ENCODE data around the gene CCL4L2. TPM values are rescaled to one million over a fixed set of nuclear protein-coding genes. Genes with fewer than 3 reads are reported as not detected.
A peak's percentile ranks its signal among the peaks of the same experiment; 100 is the strongest.
"Not testable (repeated sequence)": the region's sequence is repeated elsewhere in the genome, so short reads cannot be mapped to it uniquely, and the experiment has no call there.

Gene CCL4L2
- not detected in 2 replicates for total RNA-seq
- long read RNA-seq, result 0 reads

- not testable (repeated sequence) for H3K36me3 Mint-ChIP-seq (ENCODE audit: insufficient read depth); H3K9me3 Mint-ChIP-seq (ENCODE audit: low read depth); DNase-seq (ENCODE audit: low spot score, unreplicated experiment); H3K4me3 Mint-ChIP-seq (ENCODE audit: low read depth); H3K27ac Mint-ChIP-seq; H3K4me1 Mint-ChIP-seq (ENCODE audit: low read depth)
- H3K27me3 Mint-ChIP-seq, result peaks cover 36% of the 10 kb centered on the region
These were observed at the start of gene CCL4L2 for GRCh38 chr17:36210439-36211211. Gene CCL4L2, plus strand, starts transcription at chr17:36211063.

- not testable (repeated sequence) for H3K4me1 Mint-ChIP-seq (ENCODE audit: low read depth); H3K4me3 Mint-ChIP-seq (ENCODE audit: low read depth); H3K27me3 Mint-ChIP-seq; H3K36me3 Mint-ChIP-seq (ENCODE audit: insufficient read depth); H3K9me3 Mint-ChIP-seq (ENCODE audit: low read depth); H3K27ac Mint-ChIP-seq; DNase-seq (ENCODE audit: low spot score, unreplicated experiment)
These were observed 42.0 kb upstream of the CCL4L2 start for GRCh38 chr17:36168836-36169235.

- not testable (repeated sequence) for H3K4me1 Mint-ChIP-seq (ENCODE audit: low read depth); H3K4me3 Mint-ChIP-seq (ENCODE audit: low read depth); H3K27ac Mint-ChIP-seq
These were observed 34.3 kb upstream of the CCL4L2 start, which contains the start of gene TBC1D3B for GRCh38 chr17:36176536-36176935. Gene TBC1D3B, minus strand, starts transcription at chr17:36176636. Its CDS starts 1,586 bp downstream, at chr17:36175050.

GRCh38 chr17:36181446-36182175, 29.3 kb upstream of the CCL4L2 start:
- Mint-ChIP-seq H3K4me3 (ENCODE audit: low read depth) (peak overlapping the region; percentile 80), H3K4me1 (ENCODE audit: low read depth) (peaks cover 17% of the 10 kb centered on the region), H3K27me3 (peaks cover 25% of the 10 kb centered on the region)
- H3K36me3 Mint-ChIP-seq (ENCODE audit: insufficient read depth); H3K9me3 Mint-ChIP-seq (ENCODE audit: low read depth); H3K27ac Mint-ChIP-seq; DNase-seq (ENCODE audit: low spot score, unreplicated experiment): not testable (repeated sequence)

More at GRCh38 chr17:36176536-36176935, 34.3 kb upstream of the CCL4L2 start, which contains the start of gene TBC1D3B:
- H3K36me3 Mint-ChIP-seq (ENCODE audit: insufficient read depth); DNase-seq (ENCODE audit: low spot score, unreplicated experiment); H3K9me3 Mint-ChIP-seq (ENCODE audit: low read depth): not testable (repeated sequence)
- H3K27me3 Mint-ChIP-seq, result peaks cover 15% of the 10 kb centered on the region

GRCh38 chr17:36182176-36183000, 28.5 kb upstream of the CCL4L2 start:
- H3K4me3 Mint-ChIP-seq (ENCODE audit: low read depth), result peak overlapping the region; percentile 80
- H3K27ac Mint-ChIP-seq, result peak overlapping the region; percentile 78
- TF ChIP-seq CTCF (IDR thresholded peaks at IDR 0.05; ENCODE audit: unreplicated experiment), result no peak
- H3K9me3 Mint-ChIP-seq (ENCODE audit: low read depth), result no peaks in the 10 kb centered on the region
- H3K4me1 Mint-ChIP-seq (ENCODE audit: low read depth), result peaks cover 17% of the 10 kb centered on the region
- H3K36me3 Mint-ChIP-seq (ENCODE audit: insufficient read depth), result no peaks in the 10 kb centered on the region
- peak; percentile 49 for DNase-seq (ENCODE audit: low spot score, unreplicated experiment)
- H3K27me3 Mint-ChIP-seq, result peaks cover 28% of the 10 kb centered on the region

- peaks cover 17% of the 10 kb centered on the region for H3K4me1 Mint-ChIP-seq (ENCODE audit: low read depth)
- peaks cover 36% of the 10 kb centered on the region for H3K27me3 Mint-ChIP-seq
- TF ChIP-seq CTCF (IDR thresholded peaks at IDR 0.05; ENCODE audit: unreplicated experiment), result no peak
- H3K27ac Mint-ChIP-seq, result no peak overlapping the region
- H3K9me3 Mint-ChIP-seq (ENCODE audit: low read depth), result no peaks in the 10 kb centered on the region
- DNase-seq (ENCODE audit: low spot score, unreplicated experiment), result peak; percentile 86
- peak overlapping the region; percentile 80 for H3K4me3 Mint-ChIP-seq (ENCODE audit: low read depth)
- no peaks in the 10 kb centered on the region for H3K36me3 Mint-ChIP-seq (ENCODE audit: insufficient read depth)
These were observed 27.6 kb upstream of the CCL4L2 start for GRCh38 chr17:36183001-36183971.

All from progenitor cell of endocrine pancreas (in vitro differentiated cells).